ENCODE data around the gene GPR107. TPM values are rescaled to one million over a fixed set of nuclear protein-coding genes. Genes with fewer than 3 reads are reported as not detected.

Gene GPR107
- total and polyA plus RNA-seq, 8 donors, result 3.4 to 37.8 (median 13.2) TPM

GRCh38 chr9:130129432-130130061, 75.8 kb downstream of the GPR107 start:
- intact Hi-C loops (cut with DNase I; ENCODE audit: low total_unique reads), result no loop called here
- Histone ChIP-seq H3K4me3 (no peak overlapping the region), H3K9me3 (no peaks in the 10 kb centered on the region), H3K4me1 (peaks cover 0 to 34% (median 8%) of the 10 kb centered on the region in 4 donors), H3K27me3 (no peaks in the 10 kb centered on the region), H3K36me3 (peaks cover 33 to 91% (median 89%) of the 10 kb centered on the region in 4 donors), H3K27ac (peak overlapping the region; percentile 45 to 81 (median 62))
- 80 to 83% (median 81%) methylated on average over 20 to 22 of the region's 22 CpGs for WGBS, 5 donors
- TF ChIP-seq POLR2A (IDR thresholded peaks at IDR 0.05) (no peak), EP300 (IDR thresholded peaks at IDR 0.05) (no peak), POLR2AphosphoS5 (IDR thresholded peaks at IDR 0.05) (no peak), CTCF (IDR thresholded peaks at IDR 0.05) (no peak)
- no peak for DNase-seq

GRCh38 chr9:130132746-130133145, 79.0 kb downstream of the GPR107 start:
- peaks cover 0 to 23% (median 8%) of the 10 kb centered on the region in 4 donors for H3K4me1 ChIP-seq

GRCh38 chr9:130137081-130137640, 83.5 kb downstream of the GPR107 start:
- WGBS, 5 donors, result 84 to 93% (median 91%) methylated on average over 15 of the region's 15 CpGs
- H3K27me3 ChIP-seq, result no peaks in the 10 kb centered on the region
- no peak for DNase-seq
- peak overlapping the region in 1 of 5 donors; percentile 24 for H3K27ac ChIP-seq
- peaks cover 0 to 31% (median 13%) of the 10 kb centered on the region in 4 donors for H3K4me1 ChIP-seq
- TF ChIP-seq CTCF (IDR thresholded peaks at IDR 0.05), result no peak
- no peak for TF ChIP-seq POLR2AphosphoS5 (IDR thresholded peaks at IDR 0.05)
- TF ChIP-seq POLR2A (IDR thresholded peaks at IDR 0.05), result no peak
- TF ChIP-seq EP300 (IDR thresholded peaks at IDR 0.05), result no peak
- H3K9me3 ChIP-seq, result no peaks in the 10 kb centered on the region
- H3K4me3 ChIP-seq, result no peak overlapping the region
- intact Hi-C loops (cut with DNase I; ENCODE audit: low total_unique reads), result no loop called here
- H3K36me3 ChIP-seq, result peaks cover 8 to 52% (median 47%) of the 10 kb centered on the region in 4 donors

More at GRCh38 chr9:130132746-130133145, 79.0 kb downstream of the GPR107 start:
- TF ChIP-seq CTCF (IDR thresholded peaks at IDR 0.05) (no peak), POLR2AphosphoS5 (IDR thresholded peaks at IDR 0.05) (no peak), EP300 (IDR thresholded peaks at IDR 0.05) (no peak), POLR2A (IDR thresholded peaks at IDR 0.05) (no peak)
- Histone ChIP-seq H3K36me3 (peaks cover 37 to 92% (median 90%) of the 10 kb centered on the region in 4 donors), H3K27ac (no peak overlapping the region), H3K27me3 (no peaks in the 10 kb centered on the region), H3K4me3 (no peak overlapping the region), H3K9me3 (no peaks in the 10 kb centered on the region)
- intact Hi-C loops (cut with DNase I; ENCODE audit: low total_unique reads), result no loop called here
- WGBS, 5 donors, result 95 to 97% (median 96%) methylated on average over 7 of the region's 7 CpGs
- peak in 1 of 2 donors; percentile 40 for DNase-seq

GRCh38 chr9:130137641-130138081, 84.0 kb downstream of the GPR107 start:
- intact Hi-C loops (cut with DNase I; ENCODE audit: low total_unique reads), result no loop called here
- TF ChIP-seq CTCF (IDR thresholded peaks at IDR 0.05), result no peak
- no peak for TF ChIP-seq EP300 (IDR thresholded peaks at IDR 0.05)
- no peak for TF ChIP-seq POLR2A (IDR thresholded peaks at IDR 0.05)
- TF ChIP-seq POLR2AphosphoS5 (IDR thresholded peaks at IDR 0.05), result no peak
- H3K27me3 ChIP-seq, result no peaks in the 10 kb centered on the region
- 85 to 95% (median 91%) methylated on average over 11 of the region's 11 CpGs for WGBS, 5 donors
- H3K36me3 ChIP-seq, result peaks cover 8 to 47% (median 43%) of the 10 kb centered on the region in 4 donors
- peaks cover 0 to 31% (median 13%) of the 10 kb centered on the region in 4 donors for H3K4me1 ChIP-seq
- H3K9me3 ChIP-seq, result no peaks in the 10 kb centered on the region
- H3K4me3 ChIP-seq, result no peak overlapping the region
- no peak for DNase-seq
- peak overlapping the region in 4 of 5 donors; percentile 24 to 76 (median 44) for H3K27ac ChIP-seq

All from stomach (tissue), 9 donors.